HG02885 (cell line): ENCODE measurements around the gene RPL10.

Source experiments
- ATAC-seq: cut with Tn5 transposase; IDR thresholded peaks from one replicate; pipeline ENCODE4 v1.9.1; 2021; ENCODE audit warnings: mild to moderate bottlenecking; ENCODE audit not compliant: unreplicated experiment, poor library complexity

Gene RPL10

DNA sequence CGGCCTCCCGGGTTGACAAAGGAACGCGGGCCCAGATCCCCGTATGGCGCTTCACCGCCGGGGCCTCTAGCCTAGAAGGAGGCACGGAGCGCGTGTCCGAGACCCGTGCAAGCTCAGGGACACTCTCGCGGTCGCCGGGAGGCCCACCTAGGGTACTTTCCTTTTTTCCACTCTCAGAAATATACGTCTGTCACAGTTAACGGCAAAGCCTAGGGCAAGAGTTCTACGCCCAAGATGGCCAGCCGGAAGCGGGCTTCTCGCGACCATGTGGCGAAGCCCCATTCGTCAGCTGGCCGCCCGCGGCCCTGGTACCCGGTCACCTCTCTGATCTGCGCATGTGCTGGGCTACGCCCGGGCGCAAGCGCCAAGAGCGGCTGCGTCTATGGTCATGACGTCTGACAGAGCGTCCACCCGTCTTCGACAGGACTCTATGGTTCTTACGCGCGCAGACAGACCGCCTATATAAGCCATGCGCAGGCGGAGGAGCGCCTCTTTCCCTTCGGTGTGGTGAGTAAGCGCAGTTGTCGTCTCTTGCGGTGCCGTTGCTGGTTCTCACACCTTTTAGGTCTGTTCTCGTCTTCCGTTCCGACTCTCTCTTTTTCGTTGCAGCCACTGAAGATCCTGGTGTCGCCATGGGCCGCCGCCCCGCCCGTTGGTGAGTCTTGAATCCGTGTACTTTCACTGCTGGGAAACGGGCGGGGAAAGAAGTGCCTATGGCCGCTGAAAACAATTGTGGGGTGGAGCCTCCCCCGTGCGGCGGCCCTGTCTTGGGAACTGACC is at the start of gene RPL10:
TSS of gene RPL10 (plus strand) at position 490 of the 780 bp plus-strand sequence. CDS start at position 633, 143 bp downstream.
- ATAC-seq, result peak; percentile 81

DNA sequence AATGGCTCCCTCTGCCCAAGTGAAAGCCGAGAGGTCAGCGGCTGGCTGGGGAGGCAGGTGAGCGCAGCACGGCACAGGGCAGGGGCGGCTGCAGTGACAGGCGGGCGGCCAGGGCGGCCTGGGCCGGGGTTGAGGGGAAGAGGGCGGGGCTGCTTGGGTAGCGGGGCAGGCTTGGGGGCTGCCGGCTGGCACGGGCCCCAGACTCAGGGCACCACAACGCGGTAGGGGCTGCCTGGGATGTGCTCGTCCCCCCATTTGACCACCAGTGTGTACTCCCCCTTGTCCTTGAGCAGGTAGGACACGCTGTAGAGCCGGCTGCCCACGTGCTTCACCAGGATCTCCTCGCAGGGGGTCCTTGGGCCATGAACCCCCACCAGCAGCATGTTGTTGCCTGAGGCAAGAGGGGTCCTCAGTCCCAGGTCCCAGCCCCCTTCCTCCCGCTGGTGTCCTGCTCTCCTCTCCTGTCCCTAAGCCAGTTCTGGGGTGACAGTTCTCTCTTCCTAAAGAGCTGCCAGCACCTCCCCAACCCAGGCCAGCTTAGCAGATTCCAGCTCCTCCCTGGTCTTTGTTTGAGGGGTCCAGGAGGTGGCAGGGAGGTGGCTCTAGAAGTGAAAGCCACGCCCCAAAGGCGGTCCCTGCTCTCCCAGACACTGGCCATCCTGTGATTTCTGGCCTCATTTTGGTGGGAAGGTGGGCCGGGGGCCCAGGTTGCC is 49.4 kb upstream of the RPL10 start:
- ATAC-seq, result no peak

DNA sequence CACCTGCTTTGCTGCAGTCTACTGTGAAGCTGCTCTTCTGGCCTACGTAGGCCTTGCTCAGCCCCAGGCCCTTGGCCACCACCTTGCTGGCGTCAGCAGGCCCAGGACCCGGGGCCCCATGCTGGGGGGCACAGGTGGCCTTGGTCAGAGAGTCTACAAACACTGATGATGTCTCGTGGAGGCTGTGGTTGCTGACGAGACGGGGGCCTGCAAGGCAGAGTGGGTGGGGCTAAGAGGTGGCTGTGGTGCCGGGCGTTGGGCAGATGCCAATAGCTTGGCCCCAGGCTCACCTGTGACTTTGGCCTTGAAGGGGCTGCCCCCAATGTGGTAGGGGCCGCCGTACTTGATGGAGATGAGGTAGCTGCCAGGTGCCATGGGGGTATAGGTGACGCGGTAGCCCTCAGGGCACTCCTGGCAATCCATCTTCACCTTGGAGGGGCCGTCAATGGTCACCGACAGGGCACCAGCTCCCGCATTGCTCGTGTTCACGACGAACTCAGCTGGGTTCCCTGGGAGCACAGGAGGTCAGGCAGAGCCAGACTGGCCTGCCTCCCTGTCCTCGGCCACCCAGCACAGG is 48.7 kb upstream of the RPL10 start:
- no peak for ATAC-seq

DNA sequence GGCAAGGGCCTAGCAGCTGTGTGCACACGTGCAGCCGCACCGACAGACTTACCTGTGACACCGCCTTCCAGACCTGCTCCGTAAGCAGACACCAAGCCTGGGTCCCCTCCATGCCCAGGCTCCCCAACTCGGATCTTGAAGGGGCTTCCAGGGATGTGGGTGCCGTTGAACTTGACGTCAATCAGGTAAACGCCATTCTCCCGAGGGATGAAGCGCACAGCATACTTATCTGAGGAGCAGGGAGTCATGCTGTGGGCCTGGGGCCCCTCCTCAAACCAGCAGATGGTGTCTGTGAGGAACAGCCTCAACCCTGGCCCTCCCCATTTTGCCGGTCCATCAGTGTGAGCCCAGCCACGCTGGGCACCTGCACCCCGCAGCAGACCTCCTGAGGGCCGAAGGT is 48.2 kb upstream of the RPL10 start:
- no peak for ATAC-seq

DNA sequence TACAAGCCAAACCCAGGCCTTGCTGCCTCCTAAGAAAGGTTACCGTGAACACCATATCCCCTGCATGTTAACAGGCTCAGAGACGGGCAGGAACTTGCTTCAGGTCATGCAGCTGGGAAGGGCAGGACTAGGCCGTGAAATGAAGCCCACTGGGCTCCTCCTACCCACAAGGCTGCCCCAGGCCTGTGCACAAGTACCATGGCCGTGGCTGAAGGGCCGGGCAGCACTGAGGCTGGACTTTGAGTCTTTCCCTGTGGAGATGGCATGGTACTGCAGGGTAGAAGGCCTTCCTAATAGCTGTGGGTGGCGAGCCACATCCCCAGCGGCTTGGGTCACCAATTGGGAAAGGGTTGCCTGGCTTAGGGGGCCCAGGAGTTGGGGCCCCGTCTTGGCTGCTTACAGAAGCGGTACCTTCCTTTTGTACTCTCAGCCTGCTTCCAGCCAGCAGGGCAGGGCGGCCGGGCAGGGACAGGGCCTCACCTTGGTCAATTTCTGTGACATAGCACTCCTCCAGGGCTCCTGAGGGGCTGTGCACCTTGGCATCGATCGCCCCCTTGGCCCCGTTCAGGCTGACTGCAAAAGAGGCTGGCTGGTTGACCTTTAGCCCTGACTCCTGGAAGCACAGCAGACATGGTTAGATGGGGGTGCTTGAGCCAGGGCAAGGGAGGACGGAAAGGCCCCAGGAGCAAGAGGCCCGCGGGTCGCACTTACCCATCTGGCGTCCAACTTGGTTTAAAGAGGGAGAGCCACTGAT is 47.6 kb upstream of the RPL10 start:
- no peak for ATAC-seq

DNA sequence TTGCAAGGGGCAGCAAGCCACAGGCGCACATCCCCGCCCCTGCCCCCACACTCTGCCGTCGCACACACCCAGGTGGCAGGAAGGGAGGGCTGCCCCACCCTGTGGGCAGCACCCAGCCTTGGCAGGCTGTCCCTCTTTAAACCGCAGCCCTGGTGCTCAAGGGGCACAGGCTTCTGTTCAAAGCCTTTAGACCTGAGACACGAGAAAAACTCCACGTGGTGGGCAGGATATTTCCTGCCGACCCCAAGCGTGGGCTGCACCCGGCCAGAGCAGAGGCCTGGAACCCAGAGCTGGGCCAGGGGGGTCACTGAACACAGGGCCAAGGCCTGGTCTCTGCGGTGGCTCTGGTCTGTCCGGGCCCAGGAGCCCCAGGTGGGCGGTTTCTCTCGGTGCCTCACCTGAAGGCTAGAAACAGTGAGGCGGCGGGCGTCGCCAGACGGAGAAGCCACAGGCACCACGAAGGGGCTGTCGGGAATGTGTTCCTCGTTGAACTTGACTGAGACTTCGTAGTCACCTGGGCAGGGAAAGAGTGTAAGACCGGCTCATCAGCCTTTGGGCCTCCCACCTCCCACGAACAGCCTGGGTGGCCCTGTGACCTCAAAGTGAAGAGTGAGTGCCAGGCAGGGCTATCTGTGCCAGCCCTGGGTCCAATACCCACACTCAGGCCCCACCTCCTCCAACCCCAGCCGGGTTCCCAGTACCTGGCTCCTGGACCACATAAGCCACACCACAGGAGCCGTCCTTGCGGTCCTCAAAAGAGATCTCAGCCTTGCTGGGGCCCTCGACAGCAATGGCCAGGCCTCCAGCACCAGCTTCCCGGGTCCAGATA is 46.8 kb upstream of the RPL10 start:
- ATAC-seq, result no peak

DNA sequence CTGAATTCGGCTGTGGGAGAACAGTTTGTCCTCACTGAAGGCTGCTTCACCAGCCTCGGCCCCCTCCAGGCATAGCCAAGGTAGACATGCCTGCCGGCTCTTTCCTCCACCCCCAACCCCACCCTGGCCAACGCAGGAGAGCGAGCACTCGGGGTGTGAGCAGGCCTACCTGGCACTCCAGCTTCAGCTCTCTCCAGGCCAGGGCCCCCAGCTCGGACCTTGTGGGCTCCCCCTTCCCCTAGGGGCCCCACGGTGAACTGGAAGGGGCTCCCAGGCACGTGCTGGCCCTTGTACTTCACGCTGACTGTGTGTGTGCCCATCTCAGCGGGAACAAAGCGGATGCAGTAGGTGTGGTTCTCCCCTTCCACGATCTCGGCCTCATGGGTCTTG is 46.2 kb upstream of the RPL10 start:
- no peak for ATAC-seq

DNA sequence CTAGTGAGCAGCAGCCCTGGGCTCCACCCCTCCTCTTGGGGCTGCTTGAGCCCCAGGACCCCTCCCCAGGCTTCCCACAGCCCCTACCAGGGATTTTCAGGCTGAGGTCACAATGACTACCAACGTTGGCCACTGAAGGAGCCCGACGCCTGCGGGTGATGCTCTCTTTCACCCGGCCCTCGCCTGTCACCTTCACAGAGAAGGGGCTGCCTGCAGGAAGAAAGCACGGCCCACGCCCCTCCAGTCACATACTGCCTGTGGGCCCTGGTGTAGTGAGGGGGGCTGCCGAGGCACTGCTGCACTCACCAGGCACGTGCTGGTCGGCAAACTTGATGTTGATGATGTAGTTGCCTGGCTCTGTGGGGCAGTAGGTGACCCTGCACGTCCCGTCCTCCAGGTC is 45.7 kb upstream of the RPL10 start:
- no peak for ATAC-seq

DNA sequence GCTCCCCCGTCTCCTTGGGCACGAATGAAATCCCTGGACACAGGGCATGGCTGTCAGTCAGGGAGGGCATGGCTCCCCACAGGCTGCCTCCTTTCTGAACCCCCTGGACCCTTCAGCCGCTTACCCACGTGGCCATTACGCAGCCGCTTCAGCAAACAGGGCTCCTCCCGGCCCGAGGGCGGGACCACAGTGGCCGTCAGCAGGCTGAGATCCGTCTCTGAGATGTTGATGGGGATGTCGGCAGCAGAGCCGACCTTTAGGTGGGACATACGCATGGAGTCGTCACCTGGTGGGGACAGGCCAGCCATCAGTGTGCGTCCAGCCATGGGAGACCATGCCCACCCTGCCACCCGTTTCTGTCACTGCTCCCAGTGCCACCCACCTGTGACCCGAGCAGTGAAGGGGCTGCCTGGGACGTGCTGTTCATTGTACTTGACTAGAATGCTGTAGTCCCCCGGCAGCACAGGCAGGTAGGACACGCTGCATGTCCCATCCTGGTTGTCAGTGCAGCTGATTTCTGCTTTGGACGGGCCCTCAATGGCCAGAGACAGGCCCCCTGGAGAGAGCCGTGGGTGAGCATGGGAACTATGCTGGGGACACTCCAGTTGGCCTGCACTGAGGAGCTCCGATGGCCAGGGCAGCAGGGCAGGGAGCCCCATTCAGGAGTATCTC is 44.9 kb upstream of the RPL10 start:
- ATAC-seq, result no peak

DNA sequence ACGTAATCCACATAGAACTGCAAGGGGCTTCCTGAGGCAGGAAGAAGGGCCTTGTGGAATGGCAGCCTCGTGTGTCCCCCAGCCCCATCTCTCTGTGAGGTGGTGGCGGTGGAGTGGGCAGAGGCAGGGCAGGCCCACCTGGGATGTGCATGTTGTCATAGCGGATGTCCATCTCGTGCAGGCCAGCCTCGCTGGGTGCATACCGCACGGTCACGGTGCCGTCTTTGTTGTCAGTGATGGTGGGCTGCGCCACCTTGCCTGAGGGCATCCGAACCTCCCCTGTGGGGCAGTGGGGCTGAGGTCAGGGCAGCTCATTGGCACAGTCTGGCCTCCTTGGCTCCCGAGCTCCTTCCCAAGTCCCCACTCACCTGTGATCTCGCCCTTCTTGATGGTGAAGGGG is 44.2 kb upstream of the RPL10 start:
- no peak for ATAC-seq

DNA sequence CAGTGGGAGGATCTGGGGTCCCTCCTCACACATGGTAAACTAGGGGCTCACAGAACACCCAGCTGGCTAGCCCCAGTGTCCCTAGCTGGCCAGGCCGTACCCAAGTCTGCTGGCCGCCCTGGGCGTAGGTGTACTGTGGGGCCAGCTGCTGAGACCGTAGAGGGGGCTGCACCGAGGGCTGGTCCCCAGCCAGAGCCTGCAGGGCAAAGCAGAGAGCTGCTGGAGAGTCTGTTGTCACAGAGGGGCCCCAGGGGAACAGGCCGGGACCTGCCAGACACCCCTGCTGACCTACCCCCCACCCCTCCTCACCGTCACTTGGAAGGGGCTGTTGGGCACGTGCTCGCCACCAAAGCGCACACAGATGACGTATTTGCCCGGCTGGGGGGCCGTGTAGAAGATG is 43.7 kb upstream of the RPL10 start:
- no peak for ATAC-seq

DNA sequence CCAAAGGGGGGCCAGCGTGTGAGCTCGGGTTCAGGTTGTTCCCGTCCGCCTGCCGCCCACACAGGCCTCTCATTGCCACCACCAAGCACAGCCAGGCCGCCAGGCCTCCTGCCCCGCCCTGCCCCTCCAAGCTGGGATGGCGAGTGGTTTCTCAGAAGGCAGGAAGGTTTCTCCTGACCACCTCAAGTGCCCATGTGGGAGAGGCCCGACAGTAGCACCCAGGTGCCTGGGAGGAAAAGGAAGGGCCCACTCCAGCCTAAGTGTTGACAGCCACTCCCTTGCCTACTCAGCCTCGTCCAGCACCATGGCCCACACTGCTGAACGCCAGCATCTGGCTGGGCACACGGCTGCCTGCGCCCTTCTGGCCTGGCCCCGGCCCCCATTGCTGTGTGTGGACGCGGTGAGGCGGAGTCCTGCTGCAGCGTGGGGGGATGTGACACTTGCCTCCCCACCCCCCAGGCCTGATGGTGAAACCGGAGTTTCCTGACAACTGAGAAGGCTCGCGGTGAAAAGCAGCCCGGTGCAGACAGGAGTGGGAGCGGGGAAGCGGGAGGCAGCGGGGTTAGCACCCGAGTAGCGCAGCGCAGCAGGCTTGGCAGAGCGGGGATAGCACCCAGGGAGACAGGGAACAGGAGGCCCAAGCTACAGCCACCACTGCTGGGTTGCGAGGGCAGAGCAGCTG is 42.9 kb upstream of the RPL10 start:
- no peak for ATAC-seq

DNA sequence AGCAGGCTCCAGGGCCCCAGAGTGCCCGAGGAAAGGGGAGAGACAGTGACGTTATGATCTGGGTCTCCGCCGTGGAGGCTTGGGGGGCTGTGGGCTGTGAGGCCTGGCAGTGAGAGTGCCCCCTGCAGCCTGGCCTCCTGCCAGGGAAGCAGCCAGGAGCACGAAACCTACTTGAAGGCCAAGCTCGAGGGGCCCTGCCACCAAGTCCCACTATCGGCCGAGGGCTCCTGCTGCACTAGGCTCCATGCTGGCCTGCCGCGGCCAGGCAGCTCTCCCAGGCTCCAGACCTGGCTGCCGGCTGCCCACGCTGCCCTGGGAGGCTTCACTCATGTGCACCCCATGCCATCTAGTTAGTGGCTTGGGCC is 42.4 kb upstream of the RPL10 start:
- ATAC-seq, result no peak

DNA sequence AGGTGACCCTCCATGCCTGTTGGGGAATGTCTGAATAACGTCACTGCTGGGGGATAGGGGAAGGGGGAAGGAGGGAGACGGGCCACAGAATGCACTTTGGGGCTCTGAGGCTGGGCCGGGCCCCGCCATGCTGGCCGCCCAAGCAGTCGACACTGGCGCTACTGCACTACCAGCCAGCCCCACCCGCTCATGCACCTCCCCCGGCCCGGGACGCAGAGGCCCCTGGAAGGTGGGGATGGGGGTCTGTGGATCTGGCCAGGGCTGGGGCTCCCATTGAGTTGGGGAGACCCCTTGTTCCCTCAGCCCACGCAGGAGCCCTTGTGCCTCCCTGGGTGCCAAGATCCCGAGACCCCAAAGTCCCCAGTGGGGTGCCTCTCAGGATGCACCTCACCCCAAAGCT is 41.6 kb upstream of the RPL10 start:
- ATAC-seq, result no peak

DNA sequence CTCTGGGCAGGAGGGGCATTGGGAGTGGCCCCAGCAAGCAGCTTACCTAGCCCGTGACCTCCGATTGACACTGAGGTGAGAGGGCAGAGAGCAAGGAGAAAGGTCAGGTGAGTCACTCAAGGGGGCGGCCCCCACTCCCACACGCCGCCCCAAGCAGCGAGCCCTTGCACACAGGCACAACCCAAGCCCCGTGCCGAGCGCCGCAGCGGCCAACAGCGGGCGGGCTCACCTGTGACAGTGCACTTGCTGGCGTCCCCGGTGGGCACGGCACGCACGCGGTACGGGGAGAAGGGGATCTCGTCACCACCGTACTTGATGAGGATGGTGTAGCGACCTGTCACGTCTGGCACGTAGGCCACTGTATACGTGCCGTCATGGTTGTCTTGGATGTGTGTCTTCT is 41.0 kb upstream of the RPL10 start:
- no peak for ATAC-seq

DNA sequence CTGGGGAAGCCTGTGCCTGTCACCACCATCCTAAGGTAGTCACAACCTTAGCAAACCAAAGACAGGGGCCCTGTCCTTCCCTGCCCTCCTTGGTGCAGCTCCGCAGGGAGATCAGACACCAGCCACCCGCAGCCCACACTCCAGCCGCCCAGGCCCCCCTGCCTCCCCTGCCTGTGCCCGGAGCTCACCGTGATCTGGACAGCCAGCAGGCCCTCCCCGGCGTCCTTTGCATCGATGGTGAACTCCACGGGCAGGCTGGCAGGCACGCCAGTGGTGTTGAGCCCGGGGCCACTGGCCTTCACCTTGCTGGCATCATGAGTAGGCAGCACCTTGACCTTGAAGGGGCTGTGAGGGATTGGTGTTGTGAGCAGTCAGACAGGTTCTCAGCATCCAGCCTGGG is 40.2 kb upstream of the RPL10 start:
- no peak for ATAC-seq

DNA sequence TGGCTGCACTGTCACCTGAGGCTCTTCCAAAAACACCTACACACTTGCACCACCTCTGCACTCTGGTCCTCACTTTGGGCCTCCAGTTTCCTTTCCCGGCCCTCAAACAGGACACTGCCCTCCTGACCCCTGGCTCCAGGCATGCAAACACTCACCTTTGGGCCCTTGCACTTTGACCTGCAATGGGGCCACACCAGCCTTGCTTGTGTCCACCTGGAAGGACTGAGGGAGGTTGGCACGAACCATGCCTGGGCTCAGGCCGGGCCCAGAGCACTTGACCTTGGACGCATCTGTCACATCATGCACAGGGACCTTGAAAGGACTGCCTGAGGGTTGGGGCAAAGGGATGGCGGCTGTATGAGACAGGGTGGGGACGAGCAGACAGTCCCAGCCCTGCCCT is 39.3 kb upstream of the RPL10 start:
- no peak for ATAC-seq

DNA sequence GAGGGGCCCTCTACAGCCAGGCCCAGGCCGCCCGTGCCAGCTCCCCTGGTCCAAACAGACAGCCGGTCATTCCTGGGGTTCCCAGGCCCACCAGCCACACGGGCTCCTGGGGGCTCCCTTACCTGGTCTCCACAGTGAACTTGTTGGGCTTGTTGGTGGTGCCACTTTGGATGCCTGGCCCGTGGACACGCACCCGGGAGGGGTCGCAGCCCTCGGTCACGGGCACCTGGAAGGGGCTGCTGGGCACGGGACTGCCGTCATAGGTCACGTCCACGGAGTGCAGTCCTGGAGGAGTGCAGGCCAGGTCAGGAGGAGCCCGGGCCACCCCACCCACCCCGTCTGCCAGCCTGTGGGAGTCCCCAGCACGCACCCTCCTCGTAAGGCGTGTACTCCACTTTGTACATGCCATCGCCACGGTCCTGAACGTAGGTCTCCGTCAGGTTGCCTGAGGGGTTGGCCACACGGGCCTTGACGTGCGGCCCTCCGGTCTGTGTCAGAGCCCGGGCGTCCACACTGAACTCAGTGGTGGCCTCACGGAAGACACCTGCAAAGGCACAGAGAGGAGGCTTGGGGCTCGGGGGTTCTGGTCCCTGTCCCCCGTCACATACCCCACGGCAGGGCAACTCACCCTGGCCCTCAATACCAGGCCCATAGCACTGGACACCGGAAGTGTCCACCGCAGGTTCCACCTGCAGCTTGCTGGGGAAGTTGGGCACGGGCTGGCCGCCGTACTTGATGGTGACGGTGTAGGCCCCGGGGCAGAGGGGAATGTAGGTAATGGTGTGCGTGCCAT is 38.6 kb upstream of the RPL10 start:
- no peak for ATAC-seq
